Gastrocnemius medialis (tissue), 4 donors: ENCODE measurements around the gene ATP6V1E1. TPM values are rescaled to one million over a fixed set of nuclear protein-coding genes. Genes with fewer than 3 reads are reported as not detected.

Source experiments
- ATAC-seq, 2 donors: fragments of 150-250 bp; one replicate each; pipeline ENCODE4 v1.9.1; 2016
- DNase-seq, 2 donors: peaks; one replicate each; pipeline ENCODE4 v3.0.0-alpha.2; 2019
- H3K27ac ChIP-seq, 4 donors: fragments of 200-600 bp; sonication (generic); 1 replicate in 1 of 4; 2 replicates in 3 of 4; pipeline ENCODE4 v1.5.1; 2016 to 2018; ENCODE audit warnings: mild to moderate bottlenecking in 2 of 4, moderate library complexity in 1 of 4
- H3K27me3 ChIP-seq, 3 donors: fragments of 200-600 bp; sonication (generic) in 2 of 3; 1 replicate in 1 of 3; 2 replicates in 2 of 3; pipeline versions ENCODE4 v1.5.1 to v1.6.0; 2016 to 2019; ENCODE audit warnings: mild to moderate bottlenecking in 1 of 3, moderate library complexity in 1 of 3
- H3K36me3 ChIP-seq, 2 donors: fragments of 200-600 bp; sonication (generic) in 1 of 2; one replicate each; pipeline ENCODE4 v1.5.1; 2017 to 2018
- H3K4me1 ChIP-seq, 2 donors: fragments of 200-600 bp; sonication (generic) in 1 of 2; one replicate each; pipeline ENCODE4 v1.5.1; 2016 to 2017; ENCODE audit warnings: mild to moderate bottlenecking in 2 of 2
- H3K4me3 ChIP-seq, 4 donors: fragments of 200-600 bp; sonication (generic) in 3 of 4; 1 replicate in 1 of 4; 2 replicates in 3 of 4; pipeline ENCODE4 v1.5.1; 2016 to 2019; ENCODE audit warnings: mild to moderate bottlenecking in 2 of 4
- H3K9me3 ChIP-seq, 3 donors: fragments of 200-600 bp; sonication (generic) in 2 of 3; 1 replicate in 1 of 3; 2 replicates in 2 of 3; pipeline ENCODE4 v1.5.1; 2016 to 2019
- CTCF ChIP-seq, 5 experiments: fragments of 450-650 bp in 3 of 5; fragments of 200-600 bp in 2 of 5; sonication (generic) in 2 of 5; IDR thresholded peaks in 4 of 5; conservative IDR thresholded peaks in 1 of 5; 1 replicate in 4 of 5; 2 replicates in 1 of 5; pipeline ENCODE4 v1.5.1; 2016 to 2019; ENCODE audit warnings: antibody characterized with exemption in 5 of 5, mild to moderate bottlenecking in 3 of 5, moderate library complexity in 3 of 5
- POLR2A ChIP-seq, 2 donors: fragments of 450-650 bp; IDR thresholded peaks; one replicate each; pipeline ENCODE4 v1.6.1; 2017; ENCODE audit warnings: antibody characterized with exemption in 2 of 2, mild to moderate bottlenecking in 2 of 2, moderate library complexity in 2 of 2
- in situ Hi-C, 4 donors: fragments of 200-750 bp; cut with MboI; loops; one replicate each; pipeline versions ENCODE4 v1.15.0 to v1.8.0; 2017; ENCODE audit warnings: low sequenced_read_pairs in 4 of 4
- intact Hi-C: fragments of 100-400 bp; cut with DNase I; formaldehyde crosslinking; loops from one replicate; pipeline ENCODE4 v1.15.1; 2023; ENCODE audit warnings: low total_unique reads
- total RNA-seq, 4 donors: library from RNA; depleted of rRNA; stranded (reverse); fragments of >200 nt; gene quantifications; one replicate each; pipeline versions ENCODE4 v1.1.0 to v1.2.3, GENCODE V29; 2016

Gene ATP6V1E1
- total RNA-seq, 4 donors from 2014 or later: 243 to 279 (median 250) TPM

GRCh38 chr22:17627961-17628405 lies 566 bp downstream of the ATP6V1E1 start:
- Histone ChIP-seq H3K27ac (peak overlapping the region; percentile 94 to 99 (median 98)), H3K36me3 (peaks cover 0 to 7% of the 10 kb centered on the region in 2 donors), H3K27me3 (no peaks in the 10 kb centered on the region), H3K9me3 (no peaks in the 10 kb centered on the region), H3K4me3 (peak overlapping the region; percentile 90 to 100 (median 94)), H3K4me1 (peaks cover 17 to 22% of the 10 kb centered on the region in 2 donors)
- in situ Hi-C loops (loop anchor here in 1 of 4 donors (25.0 kb wide), 1 partner anchor 466 kb away; the partner anchor contains the start of gene HDHD5), intact Hi-C loops (loop anchor here (5.0 kb wide), 2 partner anchors 56 to 159 kb away; no protein-coding TSS in a partner anchor)
- TF ChIP-seq POLR2A (IDR thresholded peaks at IDR 0.05): no peak
- TF ChIP-seq CTCF (IDR thresholded peaks at IDR 0.05 in 4 of 5, conservative IDR thresholded peaks at IDR 0.05 in 1 of 5): no peak
- peak in 1 of 2 donors; percentile 1 for ATAC-seq
- DNase-seq: peak in 1 of 2 donors; percentile 43

GRCh38 chr22:17613280-17613679 lies 15.3 kb downstream of the ATP6V1E1 start:
- Histone ChIP-seq H3K9me3 (no peaks in the 10 kb centered on the region), H3K36me3 (peaks cover 0 to 65% of the 10 kb centered on the region in 2 donors), H3K4me3 (no peak overlapping the region), H3K27me3 (no peaks in the 10 kb centered on the region), H3K27ac (no peak overlapping the region), H3K4me1 (no peaks in the 10 kb centered on the region)
- DNase-seq (no peak), ATAC-seq (no peak)
- TF ChIP-seq CTCF (IDR thresholded peaks at IDR 0.05 in 4 of 5, conservative IDR thresholded peaks at IDR 0.05 in 1 of 5) (no peak), POLR2A (IDR thresholded peaks at IDR 0.05) (no peak)
- intact Hi-C loops (no loop called here), in situ Hi-C loops (no loop called here)

- no peak for TF ChIP-seq CTCF (IDR thresholded peaks at IDR 0.05 in 4 of 5, conservative IDR thresholded peaks at IDR 0.05 in 1 of 5)
- TF ChIP-seq POLR2A (IDR thresholded peaks at IDR 0.05): no peak
- Histone ChIP-seq H3K36me3 (peaks cover 0 to 53% of the 10 kb centered on the region in 2 donors), H3K9me3 (no peaks in the 10 kb centered on the region), H3K27me3 (no peaks in the 10 kb centered on the region), H3K4me3 (no peak overlapping the region), H3K4me1 (no peaks in the 10 kb centered on the region), H3K27ac (no peak overlapping the region)
- intact Hi-C loops: no loop called here
- no peak for DNase-seq
- in situ Hi-C loops: no loop called here
- ATAC-seq: no peak
These were observed 16.5 kb downstream of the ATP6V1E1 start for GRCh38 chr22:17612057-17612456.

- Histone ChIP-seq H3K4me3 (no peak overlapping the region), H3K4me1 (peaks cover 4 to 10% of the 10 kb centered on the region in 2 donors), H3K36me3 (peaks cover 0 to 33% of the 10 kb centered on the region in 2 donors), H3K27me3 (no peaks in the 10 kb centered on the region), H3K9me3 (no peaks in the 10 kb centered on the region), H3K27ac (no peak overlapping the region)
- intact Hi-C loops (no loop called here), in situ Hi-C loops (no loop called here)
- DNase-seq: no peak
- ATAC-seq: peak in 1 of 2 donors; percentile 22
- TF ChIP-seq POLR2A (IDR thresholded peaks at IDR 0.05) (no peak), CTCF (IDR thresholded peaks at IDR 0.05 in 4 of 5, conservative IDR thresholded peaks at IDR 0.05 in 1 of 5) (no peak)
These were observed 20.5 kb downstream of the ATP6V1E1 start for GRCh38 chr22:17607891-17608521.
